ENCODE results near the gene SLC34A1. TPM values are rescaled to one million over a fixed set of nuclear protein-coding genes. Genes with fewer than 3 reads are reported as not detected.

SLC34A1 gene
- total and polyA plus RNA-seq, 2 of the 13 experiments (the other 11 are each of a cell fraction or from before 2014, with no cell fraction given), result 0.03 to 0.20 TPM

GRCh38 chr5:177351392-177352329 lies 32.6 kb upstream of the SLC34A1 start, which contains the start of gene LMAN2 (continued):
- TF ChIP-seq ZFP36L1 (CRISPR knock-in tag; IDR thresholded peaks at IDR 0.05), result no peak
- no peak for TF ChIP-seq CENPT (CRISPR knock-in tag; IDR thresholded peaks at IDR 0.05; ENCODE audit: low read depth)
- TF ChIP-seq ZNF207 (IDR thresholded peaks at IDR 0.05; ENCODE audit: borderline replicate concordance), result no peak
- TF ChIP-seq RBFOX2 (IDR thresholded peaks at IDR 0.05; ENCODE audit: low read depth, low read length), result peak; percentile 75
- no peak for TF ChIP-seq NCOA2 (CRISPR knock-in tag; IDR thresholded peaks at IDR 0.05)
- TF ChIP-seq MTF1 (CRISPR knock-in tag; IDR thresholded peaks at IDR 0.05), result no peak
- TF ChIP-seq KLF12 (CRISPR knock-in tag; IDR thresholded peaks at IDR 0.05; ENCODE audit: borderline replicate concordance), result no peak; the same call in 1 of the 2 replicates
- no peak for TF ChIP-seq ZNF317 (CRISPR knock-in tag; IDR thresholded peaks at IDR 0.05)
- no peak for TF ChIP-seq BORCS8-MEF2B (CRISPR knock-in tag; IDR thresholded peaks at IDR 0.05)
- TF ChIP-seq ZSCAN25 (CRISPR knock-in tag; IDR thresholded peaks at IDR 0.05), result no peak
- TF ChIP-seq E2F5 (CRISPR knock-in tag; conservative IDR thresholded peaks at IDR 0.05), result no peak
- TF ChIP-seq POLR2AphosphoS2 (IDR thresholded peaks at IDR 0.05; ENCODE audit: low read depth, low read length), result no peak
- no peak for TF ChIP-seq ZNF644 (CRISPR knock-in tag; IDR thresholded peaks at IDR 0.05; ENCODE audit: low read depth)
- TF ChIP-seq HNF1A (IDR thresholded peaks at IDR 0.05; ENCODE audit: low read depth), result no peak
- TF ChIP-seq HNF1A (CRISPR knock-in tag; IDR thresholded peaks at IDR 0.05; ENCODE audit: borderline replicate concordance), result peak; percentile 53; the same call in 1 of the 2 replicates
- no peak for TF ChIP-seq SRY (CRISPR knock-in tag; IDR thresholded peaks at IDR 0.05)
- peak; percentile 84 for TF ChIP-seq ZFY (CRISPR knock-in tag; IDR thresholded peaks at IDR 0.05)
- no peak for TF ChIP-seq CREBL2 (CRISPR knock-in tag; IDR thresholded peaks at IDR 0.05; ENCODE audit: borderline replicate concordance)
- TF ChIP-seq ATM (IDR thresholded peaks at IDR 0.05; ENCODE audit: borderline replicate concordance), result no peak
- no peak for TF ChIP-seq MLLT10 (CRISPR knock-in tag; IDR thresholded peaks at IDR 0.05)
- peak; percentile 70; the same call in 1 of the 2 replicates for TF ChIP-seq IRF9 (CRISPR knock-in tag; IDR thresholded peaks at IDR 0.05; ENCODE audit: borderline replicate concordance)
- TF ChIP-seq TCF12 (IDR thresholded peaks at IDR 0.05), result no peak
- no peak; the same call in 1 of the 2 replicates for TF ChIP-seq TCF12 (CRISPR knock-in tag; IDR thresholded peaks at IDR 0.05)
- TF ChIP-seq PCBP1 (IDR thresholded peaks at IDR 0.05; ENCODE audit: borderline replicate concordance, low read depth, low read length), result no peak; the same call in 1 of the 2 replicates
- no peak for TF ChIP-seq ZNF576 (CRISPR knock-in tag; IDR thresholded peaks at IDR 0.05)
